Bronchial smooth muscle cell (primary cell): ENCODE data around the gene LACC1. TPM values are rescaled to one million over a fixed set of nuclear protein-coding genes. Genes with fewer than 3 reads are reported as not detected.

Source experiments
- total RNA-seq: library from RNA; depleted of rRNA; stranded (reverse); fragments of >200 nt; gene quantifications from 2 replicates; pipeline ENCODE4 v1.2.1, GENCODE V29; 2014

LACC1 gene
- total RNA-seq: 4.7 and 8.2 TPM in 2 replicates

GRCh38 chr13:43879755-43880181 is at the start of gene LACC1:
TSS of gene LACC1 (plus strand) at chr13:43879904. CDS start at chr13:43880986, 1,082 bp downstream.

GRCh38 chr13:43878892-43879754 is 581 bp upstream of the LACC1 start, which contains the start of gene CCDC122:
TSS of gene CCDC122 (minus strand) at chr13:43879740. CDS start at chr13:43869376, 10,364 bp downstream.

Other genes with a start within 250 kb of the LACC1 start
- gene ENOX1, start 92.9 kb upstream of the LACC1 start, total RNA-seq: 1.3 and 2.4 TPM in 2 replicates
- 2.1 and 3.2 TPM in 2 replicates for gene CCDC122, start 164 bp upstream of the LACC1 start, total RNA-seq